Upper lobe of left lung (tissue), 6 donors: ENCODE results near the gene ZHX3. TPM values are rescaled to one million over a fixed set of nuclear protein-coding genes. Genes with fewer than 3 reads are reported as not detected.

Experiments used
- ATAC-seq, 2 donors: fragments of 200-7000 bp; cut with Tn5 transposase; one replicate each; pipeline ENCODE4 v1.9.1; 2022; ENCODE audit warnings: mild to moderate bottlenecking in 2 of 2, moderate library complexity in 2 of 2; ENCODE audit not compliant: low FRiP score in 2 of 2
- DNase-seq, 2 donors: peaks; one replicate each; pipeline ENCODE4 v3.0.0-alpha.2; 2019 to 2020
- H3K27ac ChIP-seq, 4 donors: fragments of 200-600 bp; sonication (generic); one replicate each; pipeline ENCODE4 v1.5.1; 2016 to 2019
- H3K27me3 ChIP-seq, 4 donors: fragments of 200-600 bp; sonication (generic); one replicate each; pipeline ENCODE4 v1.5.1; 2017 to 2019
- H3K36me3 ChIP-seq, 4 donors: fragments of 200-600 bp; sonication (generic); one replicate each; pipeline ENCODE4 v1.5.1; 2016 to 2019
- H3K4me1 ChIP-seq, 4 donors: fragments of 200-600 bp; sonication (generic); one replicate each; pipeline ENCODE4 v1.5.1; 2018 to 2019
- H3K4me3 ChIP-seq, 4 donors: fragments of 200-600 bp; sonication (generic); one replicate each; pipeline ENCODE4 v1.5.1; 2017 to 2019; ENCODE audit warnings: mild to moderate bottlenecking in 2 of 4, moderate library complexity in 1 of 4
- H3K9me3 ChIP-seq, 4 donors: fragments of 200-600 bp; sonication (generic); one replicate each; pipeline ENCODE4 v1.5.1; 2018 to 2019
- EP300 ChIP-seq, 4 donors: sonication (generic); formaldehyde crosslinking; IDR thresholded peaks; one replicate each; pipeline ENCODE4 v1.5.1; 2017; ENCODE audit warnings: antibody characterized with exemption in 4 of 4, control low read depth in 2 of 4
- POLR2A ChIP-seq, 4 donors: fragments of 450-650 bp; IDR thresholded peaks; one replicate each; pipeline ENCODE4 v1.5.1; 2016 to 2017; ENCODE audit warnings: antibody characterized with exemption in 4 of 4, mild to moderate bottlenecking in 2 of 4
- POLR2AphosphoS5 ChIP-seq, 2 donors: sonication (generic); formaldehyde crosslinking; IDR thresholded peaks; one replicate each; pipeline ENCODE4 v1.5.1; 2017; ENCODE audit warnings: antibody characterized with exemption in 2 of 2
- WGBS, 2 donors: methylation state at CpG; one replicate each; pipeline ENCODE4 v1.1.5; 2017 to 2018; 5-methylcytosine and 5-hydroxymethylcytosine counted together
- total RNA-seq, 6 donors: library from RNA; depleted of rRNA in 4 of 6; stranded (reverse); fragments of >200 nt in 4 of 6; gene quantifications; one replicate each; pipeline versions ENCODE4 v1.1.0 to v1.2.1, GENCODE V29; 2016 to 2021
- TF ChIP-seq, protein P1 (sequence below), 6 experiments: fragments of 450-650 bp in 4 of 6; fragments of 200-600 bp in 2 of 6; sonication (generic) in 2 of 6; IDR thresholded peaks; one replicate each; pipeline ENCODE4 v1.5.1; 2016 to 2019; ENCODE audit warnings: antibody characterized with exemption in 6 of 6
- donor health status: DM: no; HTN: no; CAD: no; lungs with moderate emphysema.
- donor health status: DM: no; HTN: yes; CAD: no; lungs with severe emphysema.

ZHX3 gene
- total RNA-seq, 6 donors from 2014 or later: 30.4 to 57.5 (median 44.9) TPM

DNA sequence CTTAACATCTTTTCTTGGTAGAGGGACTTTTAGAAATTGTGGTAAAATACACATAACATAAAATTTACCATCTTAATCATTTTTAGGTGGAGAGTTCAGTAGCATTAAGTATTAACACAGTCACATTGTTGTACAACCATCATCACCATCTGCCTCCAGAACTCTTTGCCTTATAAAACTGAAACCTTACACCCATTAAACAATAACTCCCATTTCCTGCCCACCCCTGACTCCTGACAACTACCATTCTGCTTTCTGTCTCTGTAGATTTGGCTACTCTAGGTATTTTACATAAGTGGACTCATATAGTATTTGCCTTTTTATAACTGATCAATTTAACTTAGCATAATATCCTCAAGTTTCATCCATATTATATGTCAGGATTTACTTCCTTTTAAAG lies 88.7 kb downstream of the ZHX3 start:
- Histone ChIP-seq H3K9me3 (no peaks in the 10 kb centered on the region), H3K4me1 (peaks cover 22 to 35% (median 26%) of the 10 kb centered on the region in 4 donors), H3K36me3 (no peaks in the 10 kb centered on the region), H3K27me3 (no peaks in the 10 kb centered on the region), H3K27ac (no peak overlapping the region), H3K4me3 (no peak overlapping the region)
- DNase-seq: no peak
- TF ChIP-seq EP300 (IDR thresholded peaks at IDR 0.05) (no peak), POLR2AphosphoS5 (IDR thresholded peaks at IDR 0.05) (no peak), POLR2A (IDR thresholded peaks at IDR 0.05) (no peak)
- TF ChIP-seq, protein P1, sequence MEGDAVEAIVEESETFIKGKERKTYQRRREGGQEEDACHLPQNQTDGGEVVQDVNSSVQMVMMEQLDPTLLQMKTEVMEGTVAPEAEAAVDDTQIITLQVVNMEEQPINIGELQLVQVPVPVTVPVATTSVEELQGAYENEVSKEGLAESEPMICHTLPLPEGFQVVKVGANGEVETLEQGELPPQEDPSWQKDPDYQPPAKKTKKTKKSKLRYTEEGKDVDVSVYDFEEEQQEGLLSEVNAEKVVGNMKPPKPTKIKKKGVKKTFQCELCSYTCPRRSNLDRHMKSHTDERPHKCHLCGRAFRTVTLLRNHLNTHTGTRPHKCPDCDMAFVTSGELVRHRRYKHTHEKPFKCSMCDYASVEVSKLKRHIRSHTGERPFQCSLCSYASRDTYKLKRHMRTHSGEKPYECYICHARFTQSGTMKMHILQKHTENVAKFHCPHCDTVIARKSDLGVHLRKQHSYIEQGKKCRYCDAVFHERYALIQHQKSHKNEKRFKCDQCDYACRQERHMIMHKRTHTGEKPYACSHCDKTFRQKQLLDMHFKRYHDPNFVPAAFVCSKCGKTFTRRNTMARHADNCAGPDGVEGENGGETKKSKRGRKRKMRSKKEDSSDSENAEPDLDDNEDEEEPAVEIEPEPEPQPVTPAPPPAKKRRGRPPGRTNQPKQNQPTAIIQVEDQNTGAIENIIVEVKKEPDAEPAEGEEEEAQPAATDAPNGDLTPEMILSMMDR (IDR thresholded peaks at IDR 0.05): no peak
- ATAC-seq: no peak

DNA sequence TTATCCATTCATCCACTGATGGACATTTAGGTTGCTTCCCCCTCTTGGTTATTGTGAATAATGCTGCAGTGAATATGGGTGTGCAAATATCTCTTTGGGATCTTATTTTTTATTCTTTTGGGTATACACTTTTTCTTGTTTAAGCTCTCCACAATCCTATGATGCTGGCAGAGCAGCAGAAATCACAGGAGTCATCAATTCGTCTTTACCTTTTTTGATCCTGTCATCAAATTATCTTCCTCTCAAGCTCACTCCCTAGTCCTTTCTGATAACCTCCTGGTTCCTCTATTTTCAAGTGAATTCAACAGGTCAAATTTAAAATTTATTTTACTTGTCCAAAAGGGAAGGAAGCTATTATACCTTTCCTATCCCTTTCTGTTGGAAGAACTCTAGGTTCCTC lies 91.1 kb downstream of the ZHX3 start:
- Histone ChIP-seq H3K4me3 (no peak overlapping the region), H3K36me3 (no peaks in the 10 kb centered on the region), H3K27ac (no peak overlapping the region), H3K27me3 (no peaks in the 10 kb centered on the region), H3K4me1 (peaks cover 0 to 13% (median 6%) of the 10 kb centered on the region in 4 donors), H3K9me3 (no peaks in the 10 kb centered on the region)
- no peak for ATAC-seq
- TF ChIP-seq, protein P1 (IDR thresholded peaks at IDR 0.05): no peak
- no peak for TF ChIP-seq POLR2AphosphoS5 (IDR thresholded peaks at IDR 0.05)
- no peak for TF ChIP-seq EP300 (IDR thresholded peaks at IDR 0.05)
- TF ChIP-seq POLR2A (IDR thresholded peaks at IDR 0.05): no peak
- WGBS, 2 donors: 83 to 96% methylated on average over 1 of the region's 1 CpG
- no peak for DNase-seq

DNA sequence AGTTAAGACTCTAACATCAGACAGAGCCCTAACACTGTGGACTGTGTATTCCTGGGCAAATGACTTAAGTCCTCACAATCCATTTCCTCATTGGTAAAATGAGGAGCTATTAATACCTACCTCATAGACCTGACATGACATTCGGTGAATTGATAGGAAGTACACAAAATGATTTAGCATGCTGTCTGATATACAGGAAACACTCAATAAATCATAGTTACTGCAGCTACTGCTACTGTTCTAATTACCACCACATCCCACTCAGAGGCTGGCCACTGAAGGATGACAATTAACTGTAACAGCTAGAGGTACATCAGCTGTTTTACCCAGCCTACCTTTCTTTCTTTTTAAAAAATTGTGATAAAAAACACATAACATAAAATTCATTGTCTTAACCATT lies 92.4 kb downstream of the ZHX3 start:
- ATAC-seq (no peak), DNase-seq (no peak)
- TF ChIP-seq, protein P1 (IDR thresholded peaks at IDR 0.05): no peak
- no peak for TF ChIP-seq POLR2A (IDR thresholded peaks at IDR 0.05)
- TF ChIP-seq EP300 (IDR thresholded peaks at IDR 0.05): no peak
- no peak for TF ChIP-seq POLR2AphosphoS5 (IDR thresholded peaks at IDR 0.05)
- 47 to 63% methylated on average over 1 of the region's 1 CpG for WGBS, 2 donors
- Histone ChIP-seq H3K27me3 (no peaks in the 10 kb centered on the region), H3K9me3 (no peaks in the 10 kb centered on the region), H3K27ac (no peak overlapping the region), H3K4me1 (peaks cover 0 to 13% (median 6%) of the 10 kb centered on the region in 4 donors), H3K4me3 (no peak overlapping the region), H3K36me3 (no peaks in the 10 kb centered on the region)

DNA sequence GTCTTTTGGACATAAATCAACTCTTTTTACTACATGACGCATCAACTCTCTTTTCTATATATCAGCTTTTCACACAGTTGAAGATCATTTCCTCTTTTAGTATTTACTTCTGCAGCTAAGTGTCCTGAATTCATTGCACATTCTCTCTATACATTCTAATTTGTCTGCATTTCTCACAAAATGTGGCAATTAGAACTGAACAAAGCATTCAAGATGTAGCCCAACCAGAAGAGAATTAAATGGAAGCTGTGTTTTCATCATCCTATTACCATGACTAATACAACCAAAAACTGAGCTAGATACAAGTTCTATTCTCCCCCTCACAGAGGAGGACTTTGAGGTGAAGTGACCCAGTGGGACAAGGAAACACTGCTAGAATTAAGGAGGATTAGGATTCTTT lies 93.2 kb downstream of the ZHX3 start:
- TF ChIP-seq POLR2A (IDR thresholded peaks at IDR 0.05) (no peak), EP300 (IDR thresholded peaks at IDR 0.05) (no peak), POLR2AphosphoS5 (IDR thresholded peaks at IDR 0.05) (no peak)
- TF ChIP-seq, protein P1 (IDR thresholded peaks at IDR 0.05): no peak
- Histone ChIP-seq H3K9me3 (no peaks in the 10 kb centered on the region), H3K27ac (no peak overlapping the region), H3K4me3 (no peak overlapping the region), H3K36me3 (no peaks in the 10 kb centered on the region), H3K4me1 (peaks cover 0 to 11% (median 5%) of the 10 kb centered on the region in 4 donors), H3K27me3 (no peaks in the 10 kb centered on the region)
- DNase-seq (no peak), ATAC-seq (no peak)
- 86 to 94% methylated on average over 1 of the region's 1 CpG for WGBS, 2 donors

DNA sequence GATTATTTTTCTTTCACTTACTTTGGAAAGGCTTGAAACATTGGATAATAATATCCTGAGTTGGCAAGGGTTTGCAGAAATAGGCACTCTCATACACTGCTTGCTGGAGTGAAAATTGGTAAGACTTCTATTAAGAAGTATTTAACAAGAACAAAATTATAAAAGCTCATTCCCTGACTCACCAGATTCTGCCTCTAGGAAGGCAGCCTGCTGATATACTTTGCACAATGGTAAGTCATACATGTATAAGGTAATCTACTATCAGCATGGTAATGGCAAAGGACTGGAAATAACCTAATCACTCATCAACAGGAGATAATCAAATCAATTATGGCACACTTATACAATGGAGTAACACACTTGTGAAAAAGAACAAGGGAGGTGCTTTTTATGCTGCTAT lies 94.4 kb downstream of the ZHX3 start:
- no peak for TF ChIP-seq POLR2A (IDR thresholded peaks at IDR 0.05)
- TF ChIP-seq EP300 (IDR thresholded peaks at IDR 0.05): no peak
- no peak for TF ChIP-seq POLR2AphosphoS5 (IDR thresholded peaks at IDR 0.05)
- TF ChIP-seq, protein P1 (IDR thresholded peaks at IDR 0.05): no peak
- ATAC-seq: no peak

More for the DNA sequence above, 94.4 kb downstream of the ZHX3 start:
- Histone ChIP-seq H3K9me3 (no peaks in the 10 kb centered on the region), H3K27me3 (no peaks in the 10 kb centered on the region), H3K36me3 (no peaks in the 10 kb centered on the region), H3K4me3 (no peak overlapping the region), H3K27ac (no peak overlapping the region), H3K4me1 (peaks cover 0 to 5% (median under 1%) of the 10 kb centered on the region in 4 donors)
- no peak for DNase-seq
